Measurements from ENCODE around the gene FZD10. TPM values are rescaled to one million over a fixed set of nuclear protein-coding genes. Genes with fewer than 3 reads are reported as not detected.

The FZD10 gene
- total and polyA plus RNA-seq, 2 experiments from 2014 or later, result 0.11 to 0.45 TPM

- H3K4me3 ChIP-seq, result no peak overlapping the region
- Mint-ChIP-seq H3K36me3 (ENCODE audit: low read depth) (peaks cover 60% of the 10 kb centered on the region), H3K4me1 (no peaks in the 10 kb centered on the region)
These were observed 52.6 kb downstream of the FZD10 start for GRCh38 chr12:130214686-130215395.

More at GRCh38 chr12:130214686-130215395, 52.6 kb downstream of the FZD10 start:
- DNase-seq (ENCODE audit: low spot score) (peak; percentile 8), ATAC-seq (no peak)
- Mint-ChIP-seq H3K27me3 (ENCODE audit: insufficient read depth, low read depth, poor library complexity) (peaks cover 3% of the 10 kb centered on the region), H3K9me3 (peaks cover 14% of the 10 kb centered on the region; the same call in 2 of the 3 replicates), H3K4me3 (no peak overlapping the region), H3K27ac (no peak overlapping the region)
- no peaks in the 10 kb centered on the region for H3K79me2 ChIP-seq (replicated peaks; ENCODE audit: insufficient read depth)
- no peaks in the 10 kb centered on the region for H4K20me1 ChIP-seq (replicated peaks; ENCODE audit: insufficient read depth)
- TF ChIP-seq CREB1 (CRISPR knock-in tag; IDR thresholded peaks at IDR 0.05; ENCODE audit: low read depth), result no peak
- TF ChIP-seq ZNF114 (CRISPR knock-in tag; IDR thresholded peaks at IDR 0.05), result no peak
- peak in 1 of 2 experiments; percentile 33; a peak in 2 of 4 replicates for TF ChIP-seq CTCF (conservative IDR thresholded peaks at IDR 0.05; ENCODE audit: low read depth in 2 of 2)
- H3K27me3 ChIP-seq (ENCODE audit: insufficient read depth), result peaks cover 32% of the 10 kb centered on the region
- no peak overlapping the region for H3K4me2 ChIP-seq
- no peak overlapping the region for H2AFZ ChIP-seq
- no peaks in the 10 kb centered on the region for H3K36me3 ChIP-seq (ENCODE audit: insufficient read depth)
- H3K4me1 ChIP-seq (ENCODE audit: insufficient read depth), result no peaks in the 10 kb centered on the region
- no peaks in the 10 kb centered on the region for H3F3A ChIP-seq (replicated peaks; ENCODE audit: low read depth)
- H3K9me2 ChIP-seq (ENCODE audit: insufficient read depth), result no peaks in the 10 kb centered on the region
- no peak overlapping the region for H3K27ac ChIP-seq (ENCODE audit: low read depth)

Other genes with a start within 250 kb of the FZD10 start
- gene PIWIL1, start 175.4 kb downstream of the FZD10 start, total RNA-seq (2014; rRNA removed; shearing (Covaris generic)), result not detected in 2 replicates
- gene PIWIL1, start 175.4 kb downstream of the FZD10 start, polyA plus RNA-seq (2016; fragmentation: Nextera tagmentation; extraction: Ambion mirVana), result not detected in 2 replicates

Measured in GM23338 (cell line).